DND-41 (cell line): ENCODE results near the gene SMCR8.

Source experiments
- ATAC-seq: fragments of 200-7000 bp; cut with Tn5 transposase; 3 replicates; pipeline ENCODE4 v1.9.1; 2021; ENCODE audit warnings: low read depth; ENCODE audit not compliant: insufficient read depth
- DNase-seq: peaks from one replicate; pipeline ENCODE4 v3.0.0-alpha.2; 2020
- H2AFZ ChIP-seq: 2 replicates; pipeline ENCODE4 v1.6.0; 2012; ENCODE audit warnings: low read depth, low read length
- H3K27ac ChIP-seq: 2 replicates; pipeline ENCODE4 v1.5.1; 2012; ENCODE audit warnings: low read length, inconsistent platforms
- H3K27me3 ChIP-seq: fragments of 200-600 bp; sonication (generic); 2 replicates; pipeline ENCODE4 v1.6.0; 2012; ENCODE audit warnings: low read length, mild to moderate bottlenecking, inconsistent platforms; ENCODE audit not compliant: insufficient read depth, poor library complexity
- H3K36me3 ChIP-seq: 2 replicates; pipeline ENCODE4 v1.5.1; 2012; ENCODE audit warnings: low read length, inconsistent platforms; ENCODE audit not compliant: insufficient read depth
- H3K4me1 ChIP-seq: 2 replicates; pipeline ENCODE4 v1.5.1; 2012; ENCODE audit warnings: mild to moderate bottlenecking, low read length; ENCODE audit not compliant: insufficient read depth
- H3K4me2 ChIP-seq: 2 replicates; pipeline ENCODE4 v1.6.0; 2012; ENCODE audit warnings: mild to moderate bottlenecking, moderate library complexity, low read length, inconsistent platforms; ENCODE audit not compliant: insufficient read depth
- H3K4me3 ChIP-seq, 2 experiments: fragments of 200-600 bp in 1 of 2; shearing (Covaris generic) in 1 of 2; 2 replicates each; pipeline ENCODE4 v1.5.1; 2012 to 2016; ENCODE audit warnings: inconsistent platforms in 2 of 2, low read length in 2 of 2, mild to moderate bottlenecking in 2 of 2, low read depth in 1 of 2, moderate library complexity in 1 of 2
- H3K79me2 ChIP-seq: 2 replicates; pipeline ENCODE4 v1.6.0; 2012; ENCODE audit warnings: low read length, inconsistent platforms; ENCODE audit not compliant: insufficient read depth
- H3K9ac ChIP-seq: 2 replicates; pipeline ENCODE4 v1.6.0; 2012; ENCODE audit warnings: low read depth, mild to moderate bottlenecking, inconsistent platforms, low read length, moderate library complexity
- H3K9me3 ChIP-seq: 2 replicates; pipeline ENCODE4 v1.5.1; 2012; ENCODE audit warnings: low read length, moderate library complexity, mild to moderate bottlenecking, inconsistent platforms; ENCODE audit not compliant: insufficient read depth, severe bottlenecking
- H4K20me1 ChIP-seq: 2 replicates; pipeline ENCODE4 v1.6.0; 2012; ENCODE audit warnings: low read length; ENCODE audit not compliant: insufficient read depth
- EZH2 ChIP-seq: IDR thresholded peaks from 3 replicates; pipeline ENCODE4 v1.6.1; 2012; ENCODE audit warnings: borderline replicate concordance, low read depth, mild to moderate bottlenecking, moderate library complexity, low read length, inconsistent platforms; ENCODE audit not compliant: severe bottlenecking
- TF ChIP-seq, protein P1 (sequence below): IDR thresholded peaks from 2 replicates; pipeline ENCODE4 v1.5.1; 2012; ENCODE audit warnings: borderline replicate concordance, low read length, moderate library complexity, mild to moderate bottlenecking; ENCODE audit not compliant: poor library complexity, severe bottlenecking; ENCODE audit errors: extremely low read depth

The SMCR8 gene

GRCh38 chr17:18360518-18360917, 45.4 kb downstream of the SMCR8 start:
- H3K27me3 ChIP-seq, result no peaks in the 10 kb centered on the region
- TF ChIP-seq, protein P1, sequence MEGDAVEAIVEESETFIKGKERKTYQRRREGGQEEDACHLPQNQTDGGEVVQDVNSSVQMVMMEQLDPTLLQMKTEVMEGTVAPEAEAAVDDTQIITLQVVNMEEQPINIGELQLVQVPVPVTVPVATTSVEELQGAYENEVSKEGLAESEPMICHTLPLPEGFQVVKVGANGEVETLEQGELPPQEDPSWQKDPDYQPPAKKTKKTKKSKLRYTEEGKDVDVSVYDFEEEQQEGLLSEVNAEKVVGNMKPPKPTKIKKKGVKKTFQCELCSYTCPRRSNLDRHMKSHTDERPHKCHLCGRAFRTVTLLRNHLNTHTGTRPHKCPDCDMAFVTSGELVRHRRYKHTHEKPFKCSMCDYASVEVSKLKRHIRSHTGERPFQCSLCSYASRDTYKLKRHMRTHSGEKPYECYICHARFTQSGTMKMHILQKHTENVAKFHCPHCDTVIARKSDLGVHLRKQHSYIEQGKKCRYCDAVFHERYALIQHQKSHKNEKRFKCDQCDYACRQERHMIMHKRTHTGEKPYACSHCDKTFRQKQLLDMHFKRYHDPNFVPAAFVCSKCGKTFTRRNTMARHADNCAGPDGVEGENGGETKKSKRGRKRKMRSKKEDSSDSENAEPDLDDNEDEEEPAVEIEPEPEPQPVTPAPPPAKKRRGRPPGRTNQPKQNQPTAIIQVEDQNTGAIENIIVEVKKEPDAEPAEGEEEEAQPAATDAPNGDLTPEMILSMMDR, result no peak
- TF ChIP-seq EZH2, result no peak
- DNase-seq (no peak), ATAC-seq (no peak)
- H3K4me3 ChIP-seq, result no peak overlapping the region
- H3K4me1 ChIP-seq, result peaks cover 22% of the 10 kb centered on the region
- no peak overlapping the region for H2AFZ ChIP-seq
- H3K79me2 ChIP-seq, result peaks cover 44% of the 10 kb centered on the region
- H3K27ac ChIP-seq, result no peak overlapping the region
- no peaks in the 10 kb centered on the region; the same call in 1 of the 2 replicates for H4K20me1 ChIP-seq
- no peak overlapping the region for H3K4me2 ChIP-seq
- H3K36me3 ChIP-seq, result peaks cover 34% of the 10 kb centered on the region
- H3K9me3 ChIP-seq, result no peaks in the 10 kb centered on the region
- H3K9ac ChIP-seq, result no peak overlapping the region

GRCh38 chr17:18361837-18362697, 47.0 kb downstream of the SMCR8 start:
- peak overlapping the region; percentile 70 for H3K27ac ChIP-seq
- H3K9me3 ChIP-seq, result no peaks in the 10 kb centered on the region
- H3K4me1 ChIP-seq, result peaks cover 22% of the 10 kb centered on the region
- ATAC-seq (no peak), DNase-seq (no peak)
- H3K79me2 ChIP-seq, result peaks cover 40% of the 10 kb centered on the region
- peaks cover 26% of the 10 kb centered on the region for H3K36me3 ChIP-seq
- no peaks in the 10 kb centered on the region for H3K27me3 ChIP-seq
- no peaks in the 10 kb centered on the region for H4K20me1 ChIP-seq
- TF ChIP-seq, protein P1, result no peak
- no peak for TF ChIP-seq EZH2
- H3K9ac ChIP-seq, result peak overlapping the region; percentile 75
- peak overlapping the region; percentile 96 for H2AFZ ChIP-seq
- H3K4me3 ChIP-seq, result peak overlapping the region; percentile 77 to 85
- H3K4me2 ChIP-seq, result peak overlapping the region; percentile 99

- peaks cover 37% of the 10 kb centered on the region for H3K79me2 ChIP-seq
- peaks cover 22% of the 10 kb centered on the region for H3K4me1 ChIP-seq
- peak overlapping the region; percentile 99 for H3K4me2 ChIP-seq
- peaks cover 21% of the 10 kb centered on the region for H3K36me3 ChIP-seq
- peak overlapping the region; percentile 96 for H2AFZ ChIP-seq
- no peaks in the 10 kb centered on the region for H4K20me1 ChIP-seq
- peak overlapping the region; percentile 70 for H3K27ac ChIP-seq
- TF ChIP-seq EZH2, result no peak
- TF ChIP-seq, protein P1, result no peak
- DNase-seq, result peak; percentile 38
- peak; percentile 8; the same call in 1 of the 3 replicates for ATAC-seq
- H3K27me3 ChIP-seq, result no peaks in the 10 kb centered on the region
- no peaks in the 10 kb centered on the region for H3K9me3 ChIP-seq
- H3K9ac ChIP-seq, result peak overlapping the region; percentile 75
- H3K4me3 ChIP-seq, result peak overlapping the region; percentile 77 to 85
Measured at GRCh38 chr17:18362698-18363100, 47.6 kb downstream of the SMCR8 start.
